ENCODE data around the gene ADSL. TPM values are rescaled to one million over a fixed set of nuclear protein-coding genes. Genes with fewer than 3 reads are reported as not detected.

The ADSL gene
- total and polyA plus RNA-seq, 2 of the 8 experiments (the other 6 are each of a cell fraction or from before 2014, with no cell fraction given), result 197 to 218 TPM

DNA sequence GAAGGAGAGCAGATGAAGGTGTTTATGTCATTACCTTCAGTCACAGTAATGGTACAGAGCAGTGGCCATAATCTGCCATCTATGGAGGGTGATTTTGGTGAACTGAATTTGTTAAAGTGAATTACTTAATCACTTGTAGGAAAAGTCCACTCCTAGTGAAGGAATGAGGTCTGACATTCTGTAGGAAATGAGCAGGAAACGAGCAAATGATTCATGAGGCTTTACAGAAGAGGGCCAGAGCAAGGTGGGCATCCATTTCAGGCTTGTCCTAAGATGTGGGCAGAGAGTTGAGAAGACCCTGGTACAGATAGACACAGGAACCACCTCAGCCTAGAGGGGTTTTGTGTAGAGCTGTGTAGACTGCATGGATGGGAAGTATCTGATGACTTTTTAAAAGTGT is 18.1 kb downstream of the ADSL start:
- FAIRE-seq, result no peak
- TF ChIP-seq RXRA (IDR thresholded peaks at IDR 0.05; ENCODE audit: insufficient read depth, low read depth, low read length), result no peak
- TF ChIP-seq RBBP5 (IDR thresholded peaks at IDR 0.05; ENCODE audit: borderline replicate concordance, low read depth, low read length), result no peak
- no peak for TF ChIP-seq CBX5 (IDR thresholded peaks at IDR 0.05; ENCODE audit: low read depth, low read length)

More for the DNA sequence above, 18.1 kb downstream of the ADSL start:
- POLR2A ChIA-PET (ENCODE audit: partially characterized antibody), result interaction anchor here (2.0 to 2.2 kb wide), 2 partner anchors 17 to 19 kb away, joined by 4 to 5 read pairs; partner anchors contain the start of gene ADSL
- H3K9me3 ChIP-seq (ENCODE audit: insufficient read depth in 2 of 2, low read depth in 1 of 2, low read length in 1 of 2), result no peaks in the 10 kb centered on the region; a peak in 1 of 4 replicates
- H2BK12ac ChIP-seq (ENCODE audit: low read depth, low read length), result no peak overlapping the region
- H4K5ac ChIP-seq (ENCODE audit: insufficient read length, low read depth, low read length), result no peak overlapping the region
- 0 out of 2 replicates have a peak, but pooled peaks cover 2% of the 10 kb centered on the region for H3K79me1 ChIP-seq (ENCODE audit: low read depth, low read length)
- no peaks in the 10 kb centered on the region for H3K79me2 ChIP-seq (ENCODE audit: control insufficient read depth in 1 of 2, insufficient read depth in 2 of 2, low read length in 2 of 2)
- peaks cover 3 to 4% of the 10 kb centered on the region in 2 experiments for H4K20me1 ChIP-seq (replicated peaks in 1 of 2; ENCODE audit: control insufficient read depth in 1 of 2, insufficient read depth in 2 of 2, low read length in 2 of 2)
- no peak overlapping the region for H4K8ac ChIP-seq (ENCODE audit: extremely low read depth, insufficient read depth, low read length)
- H2AK5ac ChIP-seq (ENCODE audit: low read depth, low read length), result no peak overlapping the region
- H3K4me2 ChIP-seq (ENCODE audit: insufficient read depth in 1 of 2, low read depth in 2 of 2, low read length in 2 of 2), result no peak overlapping the region
- H3K4ac ChIP-seq (replicated peaks; ENCODE audit: insufficient read length, low read depth, low read length), result no peak overlapping the region
- no peak overlapping the region for H3K27ac ChIP-seq (ENCODE audit: low read depth, low read length)
- DNase-seq (ENCODE audit: low read depth in 1 of 2, low spot score in 2 of 2), result no peak
- H2BK15ac ChIP-seq (ENCODE audit: low read length), result no peak overlapping the region
- no peak overlapping the region for H4K91ac ChIP-seq (replicated peaks; ENCODE audit: insufficient read length, low read length)
- no peaks in the 10 kb centered on the region for H3K23me2 ChIP-seq (ENCODE audit: low read depth, low read length)
- CTCF ChIA-PET (ENCODE audit: partially characterized antibody), result no interaction called here
- H2BK5ac ChIP-seq (ENCODE audit: low read depth, low read length), result no peak overlapping the region
- no peak overlapping the region for H3K23ac ChIP-seq (ENCODE audit: insufficient read length)
- H3K56ac ChIP-seq (replicated peaks; ENCODE audit: insufficient read length, low read depth, low read length), result no peak overlapping the region
- H2AFZ ChIP-seq (ENCODE audit: low read length), result no peak overlapping the region
- H2BK20ac ChIP-seq (ENCODE audit: low read length), result no peak overlapping the region
- no peaks in the 10 kb centered on the region for H3K4me1 ChIP-seq (replicated peaks in 1 of 4; ENCODE audit: control insufficient read depth in 3 of 4, insufficient read depth in 4 of 4, low read length in 3 of 4)
- H3K27me3 ChIP-seq (replicated peaks in 1 of 4; ENCODE audit: control insufficient read depth in 3 of 4, extremely low read depth in 1 of 4, insufficient read depth in 3 of 4, low read length in 3 of 4), result no peaks in the 10 kb centered on the region
- H2BK120ac ChIP-seq (replicated peaks; ENCODE audit: low read depth, low read length), result no peak overlapping the region
- H3K14ac ChIP-seq (ENCODE audit: insufficient read length), result no peak overlapping the region
- H3K4me3 ChIP-seq (ENCODE audit: extremely low read depth in 1 of 4, insufficient read depth in 2 of 4, low read depth in 3 of 4, low read length in 4 of 4), result no peak overlapping the region
- H3K18ac ChIP-seq (ENCODE audit: extremely low read depth, low read length), result no peak overlapping the region
- no peak overlapping the region for H3K9ac ChIP-seq (replicated peaks in 1 of 4; ENCODE audit: extremely low read depth in 1 of 4, low read depth in 3 of 4, low read length in 3 of 4)
- peaks cover 67 to 97% (median 82%) of the 10 kb centered on the region in 4 experiments for H3K36me3 ChIP-seq (ENCODE audit: control insufficient read depth in 2 of 4, insufficient read depth in 4 of 4, low read length in 3 of 4)
- 86% methylated on average over 1 of the region's 1 CpG; no CpG with 5 or more reads in 1 of the 2 experiments for WGBS, 2 experiments (ENCODE audit: extremely low coverage in 1 of 2, insufficient coverage in 1 of 2, insufficient read length in 1 of 2, insufficient replicate concordance in 2 of 2, low coverage in 1 of 2, low lambda C conversion rate in 2 of 2, missing lambda C conversion rate in 1 of 2)

All from H1 (cell line).